ENCODE measurements around the gene CHMP2B. TPM values are rescaled to one million over a fixed set of nuclear protein-coding genes. Genes with fewer than 3 reads are reported as not detected.
A peak's percentile ranks its signal among the peaks of the same experiment; 100 is the strongest.

Gene CHMP2B
- polyA plus RNA-seq, 1 donor from 2014 or later: 59.3 TPM

DNA sequence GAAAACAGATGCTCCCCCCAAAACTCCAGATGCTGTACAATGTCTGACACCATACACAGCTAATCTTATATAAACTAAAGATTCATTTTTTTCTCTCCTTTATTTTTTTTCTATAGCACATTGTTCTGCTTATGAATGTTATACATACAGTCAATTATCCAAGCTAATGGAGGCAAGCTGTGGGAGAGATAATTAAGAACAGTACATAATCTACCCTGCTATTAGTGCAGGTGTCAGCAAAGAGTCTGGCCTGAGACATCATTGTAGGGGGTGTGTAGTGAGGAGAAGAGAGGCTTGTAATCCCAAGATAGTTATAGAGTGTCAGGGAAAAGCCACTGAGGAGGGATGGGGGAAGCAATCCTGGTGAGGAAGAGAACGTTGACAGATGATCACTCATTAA lies 25.4 kb upstream of the CHMP2B start:
- Histone ChIP-seq H3K4me3 (ENCODE audit: low read length) (no peak overlapping the region), H3K9me3 (ENCODE audit: low read length) (no peaks in the 10 kb centered on the region), H3K4me2 (ENCODE audit: low read length) (no peak overlapping the region), H3K9me2 (ENCODE audit: insufficient read depth, low read length) (no peaks in the 10 kb centered on the region), H3K27ac (ENCODE audit: low read length) (peak overlapping the region; percentile 81), H3F3A (ENCODE audit: insufficient read depth, low read length, poor library complexity, severe bottlenecking) (no peaks in the 10 kb centered on the region), H3K36me3 (ENCODE audit: insufficient read depth, low read length) (no peaks in the 10 kb centered on the region), H3K79me2 (replicated peaks; ENCODE audit: insufficient read depth, low read length) (no peaks in the 10 kb centered on the region), H3K27me3 (ENCODE audit: insufficient read depth, low read depth, low read length) (no peaks in the 10 kb centered on the region), H4K20me1 (ENCODE audit: insufficient read depth) (no peaks in the 10 kb centered on the region), H3K9ac (ENCODE audit: low read length) (no peak overlapping the region), H2AFZ (ENCODE audit: low read depth, low read length) (no peak overlapping the region)
- TF ChIP-seq EZH2 (IDR thresholded peaks at IDR 0.05; ENCODE audit: borderline replicate concordance, insufficient read depth, low read length, poor library complexity, severe bottlenecking): no peak
- TF ChIP-seq SMC3 (conservative IDR thresholded peaks at IDR 0.05; ENCODE audit: poor library complexity): no peak
- TF ChIP-seq, protein P1, sequence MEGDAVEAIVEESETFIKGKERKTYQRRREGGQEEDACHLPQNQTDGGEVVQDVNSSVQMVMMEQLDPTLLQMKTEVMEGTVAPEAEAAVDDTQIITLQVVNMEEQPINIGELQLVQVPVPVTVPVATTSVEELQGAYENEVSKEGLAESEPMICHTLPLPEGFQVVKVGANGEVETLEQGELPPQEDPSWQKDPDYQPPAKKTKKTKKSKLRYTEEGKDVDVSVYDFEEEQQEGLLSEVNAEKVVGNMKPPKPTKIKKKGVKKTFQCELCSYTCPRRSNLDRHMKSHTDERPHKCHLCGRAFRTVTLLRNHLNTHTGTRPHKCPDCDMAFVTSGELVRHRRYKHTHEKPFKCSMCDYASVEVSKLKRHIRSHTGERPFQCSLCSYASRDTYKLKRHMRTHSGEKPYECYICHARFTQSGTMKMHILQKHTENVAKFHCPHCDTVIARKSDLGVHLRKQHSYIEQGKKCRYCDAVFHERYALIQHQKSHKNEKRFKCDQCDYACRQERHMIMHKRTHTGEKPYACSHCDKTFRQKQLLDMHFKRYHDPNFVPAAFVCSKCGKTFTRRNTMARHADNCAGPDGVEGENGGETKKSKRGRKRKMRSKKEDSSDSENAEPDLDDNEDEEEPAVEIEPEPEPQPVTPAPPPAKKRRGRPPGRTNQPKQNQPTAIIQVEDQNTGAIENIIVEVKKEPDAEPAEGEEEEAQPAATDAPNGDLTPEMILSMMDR (IDR thresholded peaks at IDR 0.05; ENCODE audit: poor library complexity, severe bottlenecking): no peak

DNA sequence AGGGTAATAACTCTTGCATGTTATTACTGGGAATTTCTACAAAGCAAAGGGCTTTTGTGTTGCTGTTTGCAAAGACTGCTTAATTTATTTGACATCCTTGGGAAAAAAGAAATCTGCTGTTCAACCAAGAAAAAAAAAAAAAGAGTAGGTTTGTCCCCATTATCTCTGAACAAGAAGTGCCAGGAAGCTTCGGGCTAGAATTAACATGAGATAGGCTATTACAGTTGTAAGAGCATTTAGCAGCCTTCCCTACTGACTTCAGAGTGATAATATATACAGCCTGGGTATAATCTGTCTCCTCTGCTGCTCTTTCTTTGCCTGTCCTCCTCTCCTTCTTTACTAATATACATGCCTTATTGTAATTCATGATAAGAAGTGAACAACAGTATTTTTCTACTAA lies 23.3 kb upstream of the CHMP2B start:
- Histone ChIP-seq H2AFZ (ENCODE audit: low read depth, low read length) (no peak overlapping the region), H3K9me3 (ENCODE audit: low read length) (no peaks in the 10 kb centered on the region)
- TF ChIP-seq EP300 (conservative IDR thresholded peaks at IDR 0.05; ENCODE audit: poor library complexity, severe bottlenecking) (peak; percentile 29), TAF1 (IDR thresholded peaks at IDR 0.05; ENCODE audit: low read depth) (no peak), POLR2AphosphoS5 (IDR thresholded peaks at IDR 0.05) (peak; percentile 11)

DNA sequence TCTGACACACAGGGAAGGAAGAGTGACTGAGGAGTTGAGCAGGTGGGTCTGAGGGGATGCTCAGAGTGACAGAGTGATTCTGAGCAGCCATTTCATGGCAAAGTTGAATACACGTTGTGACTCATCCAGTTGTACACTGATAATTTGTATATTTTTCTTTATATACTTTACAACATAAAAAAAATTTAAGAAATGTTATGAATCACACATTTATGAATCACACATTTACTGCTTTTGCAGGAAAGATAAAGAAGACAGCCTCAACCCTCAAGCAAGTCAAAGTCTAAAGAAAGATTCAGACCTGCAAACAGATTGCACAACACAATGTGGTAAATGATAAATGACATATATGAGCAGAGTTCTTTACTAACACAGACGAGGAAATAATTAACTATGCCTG lies 21.0 kb upstream of the CHMP2B start:
- H3K9ac ChIP-seq (ENCODE audit: low read length): peak overlapping the region; percentile 11
- TF ChIP-seq SMC3 (conservative IDR thresholded peaks at IDR 0.05; ENCODE audit: poor library complexity): no peak
- no peak for TF ChIP-seq EP300 (conservative IDR thresholded peaks at IDR 0.05; ENCODE audit: poor library complexity, severe bottlenecking)
- TF ChIP-seq, protein P1 (IDR thresholded peaks at IDR 0.05; ENCODE audit: poor library complexity, severe bottlenecking): no peak
- no peak for TF ChIP-seq EZH2 (IDR thresholded peaks at IDR 0.05; ENCODE audit: borderline replicate concordance, insufficient read depth, low read length, poor library complexity, severe bottlenecking)
- no peak for TF ChIP-seq RAD21 (conservative IDR thresholded peaks at IDR 0.05)
- TF ChIP-seq, protein P2, sequence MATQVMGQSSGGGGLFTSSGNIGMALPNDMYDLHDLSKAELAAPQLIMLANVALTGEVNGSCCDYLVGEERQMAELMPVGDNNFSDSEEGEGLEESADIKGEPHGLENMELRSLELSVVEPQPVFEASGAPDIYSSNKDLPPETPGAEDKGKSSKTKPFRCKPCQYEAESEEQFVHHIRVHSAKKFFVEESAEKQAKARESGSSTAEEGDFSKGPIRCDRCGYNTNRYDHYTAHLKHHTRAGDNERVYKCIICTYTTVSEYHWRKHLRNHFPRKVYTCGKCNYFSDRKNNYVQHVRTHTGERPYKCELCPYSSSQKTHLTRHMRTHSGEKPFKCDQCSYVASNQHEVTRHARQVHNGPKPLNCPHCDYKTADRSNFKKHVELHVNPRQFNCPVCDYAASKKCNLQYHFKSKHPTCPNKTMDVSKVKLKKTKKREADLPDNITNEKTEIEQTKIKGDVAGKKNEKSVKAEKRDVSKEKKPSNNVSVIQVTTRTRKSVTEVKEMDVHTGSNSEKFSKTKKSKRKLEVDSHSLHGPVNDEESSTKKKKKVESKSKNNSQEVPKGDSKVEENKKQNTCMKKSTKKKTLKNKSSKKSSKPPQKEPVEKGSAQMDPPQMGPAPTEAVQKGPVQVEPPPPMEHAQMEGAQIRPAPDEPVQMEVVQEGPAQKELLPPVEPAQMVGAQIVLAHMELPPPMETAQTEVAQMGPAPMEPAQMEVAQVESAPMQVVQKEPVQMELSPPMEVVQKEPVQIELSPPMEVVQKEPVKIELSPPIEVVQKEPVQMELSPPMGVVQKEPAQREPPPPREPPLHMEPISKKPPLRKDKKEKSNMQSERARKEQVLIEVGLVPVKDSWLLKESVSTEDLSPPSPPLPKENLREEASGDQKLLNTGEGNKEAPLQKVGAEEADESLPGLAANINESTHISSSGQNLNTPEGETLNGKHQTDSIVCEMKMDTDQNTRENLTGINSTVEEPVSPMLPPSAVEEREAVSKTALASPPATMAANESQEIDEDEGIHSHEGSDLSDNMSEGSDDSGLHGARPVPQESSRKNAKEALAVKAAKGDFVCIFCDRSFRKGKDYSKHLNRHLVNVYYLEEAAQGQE (IDR thresholded peaks at IDR 0.05; ENCODE audit: borderline replicate concordance): no peak
- no peak for TF ChIP-seq MXI1 (conservative IDR thresholded peaks at IDR 0.05; ENCODE audit: poor library complexity, severe bottlenecking)
- TF ChIP-seq TAF1 (IDR thresholded peaks at IDR 0.05; ENCODE audit: low read depth): no peak
- no peak for TF ChIP-seq POLR2AphosphoS5 (IDR thresholded peaks at IDR 0.05)
- H3K9me2 ChIP-seq (ENCODE audit: insufficient read depth, low read length): no peaks in the 10 kb centered on the region
- no peak overlapping the region for H3K4me2 ChIP-seq (ENCODE audit: low read length)
- peak overlapping the region; percentile 81 for H3K27ac ChIP-seq (ENCODE audit: low read length)
- no peaks in the 10 kb centered on the region for H3F3A ChIP-seq (ENCODE audit: insufficient read depth, low read length, poor library complexity, severe bottlenecking)
- H2AFZ ChIP-seq (ENCODE audit: low read depth, low read length): no peak overlapping the region
- H3K79me2 ChIP-seq (replicated peaks; ENCODE audit: insufficient read depth, low read length): no peaks in the 10 kb centered on the region
- H4K20me1 ChIP-seq (ENCODE audit: insufficient read depth): no peaks in the 10 kb centered on the region
- H3K36me3 ChIP-seq (ENCODE audit: insufficient read depth, low read length): no peaks in the 10 kb centered on the region
- no peak overlapping the region for H3K4me3 ChIP-seq (ENCODE audit: low read length)
- no peaks in the 10 kb centered on the region for H3K9me3 ChIP-seq (ENCODE audit: low read length)
- no peaks in the 10 kb centered on the region for H3K27me3 ChIP-seq (ENCODE audit: insufficient read depth, low read depth, low read length)

More for the DNA sequence above, 23.3 kb upstream of the CHMP2B start:
- no peaks in the 10 kb centered on the region for H4K20me1 ChIP-seq (ENCODE audit: insufficient read depth)
- H3K4me3 ChIP-seq (ENCODE audit: low read length): peak overlapping the region; percentile 15
- H3K9ac ChIP-seq (ENCODE audit: low read length): peak overlapping the region; percentile 31
- no peaks in the 10 kb centered on the region for H3F3A ChIP-seq (ENCODE audit: insufficient read depth, low read length, poor library complexity, severe bottlenecking)
- no peaks in the 10 kb centered on the region for H3K9me2 ChIP-seq (ENCODE audit: insufficient read depth, low read length)
- peak overlapping the region; percentile 26 for H3K4me2 ChIP-seq (ENCODE audit: low read length)
- peak overlapping the region; percentile 81 for H3K27ac ChIP-seq (ENCODE audit: low read length)
- no peaks in the 10 kb centered on the region for H3K79me2 ChIP-seq (replicated peaks; ENCODE audit: insufficient read depth, low read length)
- H3K27me3 ChIP-seq (ENCODE audit: insufficient read depth, low read depth, low read length): no peaks in the 10 kb centered on the region
- H3K36me3 ChIP-seq (ENCODE audit: insufficient read depth, low read length): no peaks in the 10 kb centered on the region
